HG02938 (cell line): Measurements from ENCODE around the gene AQP12A.

ENCODE experiments used
- ATAC-seq: cut with Tn5 transposase; IDR thresholded peaks from one replicate; pipeline ENCODE4 v1.9.1; 2021; ENCODE audit warnings: mild to moderate bottlenecking, moderate library complexity; ENCODE audit not compliant: unreplicated experiment

AQP12A gene

GRCh38 chr2:240737958-240738357, 46.3 kb downstream of the AQP12A start:
- no peak for ATAC-seq

GRCh38 chr2:240739797-240740196, 48.1 kb downstream of the AQP12A start:
- no peak for ATAC-seq

GRCh38 chr2:240741091-240741490, 49.4 kb downstream of the AQP12A start:
- no peak for ATAC-seq

- ATAC-seq, result no peak
These were observed 51.0 kb downstream of the AQP12A start for GRCh38 chr2:240742602-240743095.

- ATAC-seq, result no peak
These were observed 53.8 kb downstream of the AQP12A start for GRCh38 chr2:240745456-240745855.

- ATAC-seq, result no peak
These were observed 54.3 kb downstream of the AQP12A start for GRCh38 chr2:240745962-240746361.

- no peak for ATAC-seq
These were observed 55.0 kb downstream of the AQP12A start for GRCh38 chr2:240746671-240747070.

- no peak for ATAC-seq
These were observed 55.6 kb downstream of the AQP12A start for GRCh38 chr2:240747256-240747655.
